ENCODE measurements around the gene PPP2R2C.

PPP2R2C gene

DNA sequence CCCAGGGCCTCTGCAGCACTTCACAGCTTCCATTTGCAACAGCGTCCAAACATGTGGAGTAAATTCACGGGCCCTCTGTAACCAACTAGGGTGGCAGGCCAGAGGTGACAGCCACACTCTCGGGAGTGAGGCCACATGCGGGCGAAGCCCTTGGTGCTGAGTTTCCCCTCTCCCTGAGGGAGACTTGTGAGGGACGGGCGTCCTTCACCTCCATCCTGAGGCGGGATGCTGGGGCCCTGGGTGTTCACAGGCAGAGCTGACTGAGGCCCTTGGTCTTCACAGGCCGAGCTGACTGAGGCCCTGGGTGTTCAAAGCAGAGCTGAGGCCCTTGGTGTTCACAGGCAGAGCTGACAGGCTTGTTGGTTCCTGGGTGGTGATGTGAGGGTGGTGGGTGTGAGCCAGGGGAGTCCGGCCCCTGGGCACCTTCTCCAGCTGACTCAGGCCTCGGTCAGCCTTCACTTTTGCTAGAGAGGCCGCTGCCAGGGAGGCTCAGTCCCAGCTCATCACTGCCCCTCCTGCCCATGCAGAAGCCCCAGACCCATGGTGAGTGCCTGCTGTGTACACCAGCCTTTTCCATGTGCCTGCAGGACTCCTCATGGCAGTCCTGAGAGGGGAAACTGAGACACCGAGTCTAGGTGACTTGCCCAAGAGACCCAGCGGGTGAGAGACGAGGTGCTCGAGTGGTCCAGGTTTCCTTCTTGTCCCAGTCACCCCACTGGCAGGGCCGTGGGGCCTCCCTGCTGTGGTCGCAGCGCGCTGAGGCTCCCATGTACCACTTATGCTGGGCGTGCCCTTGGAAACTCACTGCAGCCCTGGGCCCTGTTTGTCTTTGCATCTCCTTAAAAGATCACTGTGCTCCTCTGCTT is 194.2 kb downstream of the PPP2R2C start:
- POLR2A ChIA-PET = no interaction called here
- CTCF ChIA-PET = interaction anchor here (0.6 to 2.0 kb wide), 2 partner anchors 27 to 36 kb away, joined by 3 to 6 read pairs; no protein-coding TSS in a partner anchor
- H3K4me3 ChIP-seq (ENCODE audit: low read depth, low read length) = no peak overlapping the region
- H3K4me1 ChIP-seq (ENCODE audit: control insufficient read depth, insufficient read depth, low read length) = no peaks in the 10 kb centered on the region
- TF ChIP-seq ZNF223 (tag by site-specific recombination; IDR thresholded peaks at IDR 0.05) (no peak), GFI1B (tag by site-specific recombination; IDR thresholded peaks at IDR 0.05) (no peak), ZNF701 (tag by site-specific recombination; IDR thresholded peaks at IDR 0.05) (no peak), ZNF146 (tag by site-specific recombination; IDR thresholded peaks at IDR 0.05) (no peak), ZNF302 (tag by site-specific recombination; IDR thresholded peaks at IDR 0.05; ENCODE audit: low read depth) (no peak), ZNF596 (tag by site-specific recombination; IDR thresholded peaks at IDR 0.05) (no peak), ZNF544 (tag by site-specific recombination; IDR thresholded peaks at IDR 0.05) (no peak), SCRT2 (tag by site-specific recombination; IDR thresholded peaks at IDR 0.05) (no peak)
- TF ChIP-seq, protein P1, sequence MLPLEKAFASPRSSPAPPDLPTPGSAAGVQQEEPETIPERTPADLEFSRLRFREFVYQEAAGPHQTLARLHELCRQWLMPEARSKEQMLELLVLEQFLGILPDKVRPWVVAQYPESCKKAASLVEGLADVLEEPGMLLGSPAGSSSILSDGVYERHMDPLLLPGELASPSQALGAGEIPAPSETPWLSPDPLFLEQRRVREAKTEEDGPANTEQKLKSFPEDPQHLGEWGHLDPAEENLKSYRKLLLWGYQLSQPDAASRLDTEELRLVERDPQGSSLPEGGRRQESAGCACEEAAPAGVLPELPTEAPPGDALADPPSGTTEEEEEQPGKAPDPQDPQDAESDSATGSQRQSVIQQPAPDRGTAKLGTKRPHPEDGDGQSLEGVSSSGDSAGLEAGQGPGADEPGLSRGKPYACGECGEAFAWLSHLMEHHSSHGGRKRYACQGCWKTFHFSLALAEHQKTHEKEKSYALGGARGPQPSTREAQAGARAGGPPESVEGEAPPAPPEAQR (tag by site-specific recombination; IDR thresholded peaks at IDR 0.05) = no peak
- TF ChIP-seq, protein P2, sequence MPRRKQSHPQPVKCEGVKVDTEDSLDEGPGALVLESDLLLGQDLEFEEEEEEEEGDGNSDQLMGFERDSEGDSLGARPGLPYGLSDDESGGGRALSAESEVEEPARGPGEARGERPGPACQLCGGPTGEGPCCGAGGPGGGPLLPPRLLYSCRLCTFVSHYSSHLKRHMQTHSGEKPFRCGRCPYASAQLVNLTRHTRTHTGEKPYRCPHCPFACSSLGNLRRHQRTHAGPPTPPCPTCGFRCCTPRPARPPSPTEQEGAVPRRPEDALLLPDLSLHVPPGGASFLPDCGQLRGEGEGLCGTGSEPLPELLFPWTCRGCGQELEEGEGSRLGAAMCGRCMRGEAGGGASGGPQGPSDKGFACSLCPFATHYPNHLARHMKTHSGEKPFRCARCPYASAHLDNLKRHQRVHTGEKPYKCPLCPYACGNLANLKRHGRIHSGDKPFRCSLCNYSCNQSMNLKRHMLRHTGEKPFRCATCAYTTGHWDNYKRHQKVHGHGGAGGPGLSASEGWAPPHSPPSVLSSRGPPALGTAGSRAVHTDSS (tag by site-specific recombination; IDR thresholded peaks at IDR 0.05) = no peak
- TF ChIP-seq, protein P3, sequence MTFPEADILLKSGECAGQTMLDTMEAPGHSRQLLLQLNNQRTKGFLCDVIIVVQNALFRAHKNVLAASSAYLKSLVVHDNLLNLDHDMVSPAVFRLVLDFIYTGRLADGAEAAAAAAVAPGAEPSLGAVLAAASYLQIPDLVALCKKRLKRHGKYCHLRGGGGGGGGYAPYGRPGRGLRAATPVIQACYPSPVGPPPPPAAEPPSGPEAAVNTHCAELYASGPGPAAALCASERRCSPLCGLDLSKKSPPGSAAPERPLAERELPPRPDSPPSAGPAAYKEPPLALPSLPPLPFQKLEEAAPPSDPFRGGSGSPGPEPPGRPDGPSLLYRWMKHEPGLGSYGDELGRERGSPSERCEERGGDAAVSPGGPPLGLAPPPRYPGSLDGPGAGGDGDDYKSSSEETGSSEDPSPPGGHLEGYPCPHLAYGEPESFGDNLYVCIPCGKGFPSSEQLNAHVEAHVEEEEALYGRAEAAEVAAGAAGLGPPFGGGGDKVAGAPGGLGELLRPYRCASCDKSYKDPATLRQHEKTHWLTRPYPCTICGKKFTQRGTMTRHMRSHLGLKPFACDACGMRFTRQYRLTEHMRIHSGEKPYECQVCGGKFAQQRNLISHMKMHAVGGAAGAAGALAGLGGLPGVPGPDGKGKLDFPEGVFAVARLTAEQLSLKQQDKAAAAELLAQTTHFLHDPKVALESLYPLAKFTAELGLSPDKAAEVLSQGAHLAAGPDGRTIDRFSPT (tag by site-specific recombination; IDR thresholded peaks at IDR 0.05) = no peak
- TF ChIP-seq, protein P4, sequence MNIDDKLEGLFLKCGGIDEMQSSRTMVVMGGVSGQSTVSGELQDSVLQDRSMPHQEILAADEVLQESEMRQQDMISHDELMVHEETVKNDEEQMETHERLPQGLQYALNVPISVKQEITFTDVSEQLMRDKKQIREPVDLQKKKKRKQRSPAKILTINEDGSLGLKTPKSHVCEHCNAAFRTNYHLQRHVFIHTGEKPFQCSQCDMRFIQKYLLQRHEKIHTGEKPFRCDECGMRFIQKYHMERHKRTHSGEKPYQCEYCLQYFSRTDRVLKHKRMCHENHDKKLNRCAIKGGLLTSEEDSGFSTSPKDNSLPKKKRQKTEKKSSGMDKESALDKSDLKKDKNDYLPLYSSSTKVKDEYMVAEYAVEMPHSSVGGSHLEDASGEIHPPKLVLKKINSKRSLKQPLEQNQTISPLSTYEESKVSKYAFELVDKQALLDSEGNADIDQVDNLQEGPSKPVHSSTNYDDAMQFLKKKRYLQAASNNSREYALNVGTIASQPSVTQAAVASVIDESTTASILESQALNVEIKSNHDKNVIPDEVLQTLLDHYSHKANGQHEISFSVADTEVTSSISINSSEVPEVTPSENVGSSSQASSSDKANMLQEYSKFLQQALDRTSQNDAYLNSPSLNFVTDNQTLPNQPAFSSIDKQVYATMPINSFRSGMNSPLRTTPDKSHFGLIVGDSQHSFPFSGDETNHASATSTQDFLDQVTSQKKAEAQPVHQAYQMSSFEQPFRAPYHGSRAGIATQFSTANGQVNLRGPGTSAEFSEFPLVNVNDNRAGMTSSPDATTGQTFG (tag by site-specific recombination; IDR thresholded peaks at IDR 0.05; ENCODE audit: borderline replicate concordance) = no peak
- TF ChIP-seq, protein P5, sequence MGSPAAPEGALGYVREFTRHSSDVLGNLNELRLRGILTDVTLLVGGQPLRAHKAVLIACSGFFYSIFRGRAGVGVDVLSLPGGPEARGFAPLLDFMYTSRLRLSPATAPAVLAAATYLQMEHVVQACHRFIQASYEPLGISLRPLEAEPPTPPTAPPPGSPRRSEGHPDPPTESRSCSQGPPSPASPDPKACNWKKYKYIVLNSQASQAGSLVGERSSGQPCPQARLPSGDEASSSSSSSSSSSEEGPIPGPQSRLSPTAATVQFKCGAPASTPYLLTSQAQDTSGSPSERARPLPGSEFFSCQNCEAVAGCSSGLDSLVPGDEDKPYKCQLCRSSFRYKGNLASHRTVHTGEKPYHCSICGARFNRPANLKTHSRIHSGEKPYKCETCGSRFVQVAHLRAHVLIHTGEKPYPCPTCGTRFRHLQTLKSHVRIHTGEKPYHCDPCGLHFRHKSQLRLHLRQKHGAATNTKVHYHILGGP (tag by site-specific recombination; IDR thresholded peaks at IDR 0.05) = no peak
- TF ChIP-seq, protein P6, sequence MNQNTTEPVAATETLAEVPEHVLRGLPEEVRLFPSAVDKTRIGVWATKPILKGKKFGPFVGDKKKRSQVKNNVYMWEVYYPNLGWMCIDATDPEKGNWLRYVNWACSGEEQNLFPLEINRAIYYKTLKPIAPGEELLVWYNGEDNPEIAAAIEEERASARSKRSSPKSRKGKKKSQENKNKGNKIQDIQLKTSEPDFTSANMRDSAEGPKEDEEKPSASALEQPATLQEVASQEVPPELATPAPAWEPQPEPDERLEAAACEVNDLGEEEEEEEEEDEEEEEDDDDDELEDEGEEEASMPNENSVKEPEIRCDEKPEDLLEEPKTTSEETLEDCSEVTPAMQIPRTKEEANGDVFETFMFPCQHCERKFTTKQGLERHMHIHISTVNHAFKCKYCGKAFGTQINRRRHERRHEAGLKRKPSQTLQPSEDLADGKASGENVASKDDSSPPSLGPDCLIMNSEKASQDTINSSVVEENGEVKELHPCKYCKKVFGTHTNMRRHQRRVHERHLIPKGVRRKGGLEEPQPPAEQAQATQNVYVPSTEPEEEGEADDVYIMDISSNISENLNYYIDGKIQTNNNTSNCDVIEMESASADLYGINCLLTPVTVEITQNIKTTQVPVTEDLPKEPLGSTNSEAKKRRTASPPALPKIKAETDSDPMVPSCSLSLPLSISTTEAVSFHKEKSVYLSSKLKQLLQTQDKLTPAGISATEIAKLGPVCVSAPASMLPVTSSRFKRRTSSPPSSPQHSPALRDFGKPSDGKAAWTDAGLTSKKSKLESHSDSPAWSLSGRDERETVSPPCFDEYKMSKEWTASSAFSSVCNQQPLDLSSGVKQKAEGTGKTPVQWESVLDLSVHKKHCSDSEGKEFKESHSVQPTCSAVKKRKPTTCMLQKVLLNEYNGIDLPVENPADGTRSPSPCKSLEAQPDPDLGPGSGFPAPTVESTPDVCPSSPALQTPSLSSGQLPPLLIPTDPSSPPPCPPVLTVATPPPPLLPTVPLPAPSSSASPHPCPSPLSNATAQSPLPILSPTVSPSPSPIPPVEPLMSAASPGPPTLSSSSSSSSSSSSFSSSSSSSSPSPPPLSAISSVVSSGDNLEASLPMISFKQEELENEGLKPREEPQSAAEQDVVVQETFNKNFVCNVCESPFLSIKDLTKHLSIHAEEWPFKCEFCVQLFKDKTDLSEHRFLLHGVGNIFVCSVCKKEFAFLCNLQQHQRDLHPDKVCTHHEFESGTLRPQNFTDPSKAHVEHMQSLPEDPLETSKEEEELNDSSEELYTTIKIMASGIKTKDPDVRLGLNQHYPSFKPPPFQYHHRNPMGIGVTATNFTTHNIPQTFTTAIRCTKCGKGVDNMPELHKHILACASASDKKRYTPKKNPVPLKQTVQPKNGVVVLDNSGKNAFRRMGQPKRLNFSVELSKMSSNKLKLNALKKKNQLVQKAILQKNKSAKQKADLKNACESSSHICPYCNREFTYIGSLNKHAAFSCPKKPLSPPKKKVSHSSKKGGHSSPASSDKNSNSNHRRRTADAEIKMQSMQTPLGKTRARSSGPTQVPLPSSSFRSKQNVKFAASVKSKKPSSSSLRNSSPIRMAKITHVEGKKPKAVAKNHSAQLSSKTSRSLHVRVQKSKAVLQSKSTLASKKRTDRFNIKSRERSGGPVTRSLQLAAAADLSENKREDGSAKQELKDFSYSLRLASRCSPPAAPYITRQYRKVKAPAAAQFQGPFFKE (tag by site-specific recombination; IDR thresholded peaks at IDR 0.05; ENCODE audit: borderline replicate concordance) = no peak
- TF ChIP-seq, protein P7, sequence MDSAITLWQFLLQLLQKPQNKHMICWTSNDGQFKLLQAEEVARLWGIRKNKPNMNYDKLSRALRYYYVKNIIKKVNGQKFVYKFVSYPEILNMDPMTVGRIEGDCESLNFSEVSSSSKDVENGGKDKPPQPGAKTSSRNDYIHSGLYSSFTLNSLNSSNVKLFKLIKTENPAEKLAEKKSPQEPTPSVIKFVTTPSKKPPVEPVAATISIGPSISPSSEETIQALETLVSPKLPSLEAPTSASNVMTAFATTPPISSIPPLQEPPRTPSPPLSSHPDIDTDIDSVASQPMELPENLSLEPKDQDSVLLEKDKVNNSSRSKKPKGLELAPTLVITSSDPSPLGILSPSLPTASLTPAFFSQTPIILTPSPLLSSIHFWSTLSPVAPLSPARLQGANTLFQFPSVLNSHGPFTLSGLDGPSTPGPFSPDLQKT (IDR thresholded peaks at IDR 0.05; ENCODE audit: borderline replicate concordance, low read depth, low read length) = no peak
- no peaks in the 10 kb centered on the region for H3K9me3 ChIP-seq (ENCODE audit: control insufficient read depth, insufficient read depth, low read depth, low read length)
- no peak overlapping the region for H3K27ac ChIP-seq (ENCODE audit: extremely low read depth, low read depth, low read length)
- peaks cover 0 to 53% of the 10 kb centered on the region in 2 experiments; a peak in 1 of 3 replicates for H3K36me3 ChIP-seq (ENCODE audit: control insufficient read depth in 2 of 2, insufficient read depth in 1 of 2, low read length in 2 of 2)
